SJCRH30 (cell line): ENCODE results near the gene DDX39A. TPM values are rescaled to one million over a fixed set of nuclear protein-coding genes. Genes with fewer than 3 reads are reported as not detected.
"Not testable (repeated sequence)": the region's sequence is repeated elsewhere in the genome, so short reads cannot be mapped to it uniquely, and the experiment has no call there.

ENCODE experiments used
- DNase-seq, 2 experiments: peaks; one replicate each; pipeline ENCODE4 v3.0.0-alpha.2; 2015 to 2020
- H3K27ac ChIP-seq: fragments of 250-450 bp; sonication (Bioruptor Pico); 2 replicates; pipeline ENCODE4 v1.5.1; 2020; ENCODE audit warnings: mild to moderate bottlenecking, moderate library complexity
- H3K27me3 ChIP-seq: fragments of 250-450 bp; sonication (Bioruptor Pico); 2 replicates; pipeline ENCODE4 v1.5.1; 2020; ENCODE audit warnings: mild to moderate bottlenecking, moderate library complexity
- H3K36me3 ChIP-seq: fragments of 250-450 bp; sonication (Bioruptor Pico); 2 replicates; pipeline ENCODE4 v1.5.1; 2020; ENCODE audit warnings: mild to moderate bottlenecking, moderate library complexity
- H3K4me1 ChIP-seq: fragments of 250-450 bp; sonication (Bioruptor Pico); 2 replicates; pipeline ENCODE4 v1.5.1; 2020; ENCODE audit warnings: mild to moderate bottlenecking, moderate library complexity
- H3K4me3 ChIP-seq: fragments of 250-450 bp; sonication (Bioruptor Pico); 2 replicates; pipeline ENCODE4 v1.5.1; 2020; ENCODE audit warnings: mild to moderate bottlenecking, moderate library complexity
- H3K9me3 ChIP-seq: fragments of 250-450 bp; sonication (Bioruptor Pico); replicated peaks from 2 replicates; pipeline ENCODE4 v1.5.1; 2020; ENCODE audit warnings: mild to moderate bottlenecking, moderate library complexity
- total RNA-seq: library from RNA; depleted of rRNA; stranded (reverse); fragments of >200 nt; shearing (Covaris generic); gene quantifications from 2 replicates; pipeline ENCODE4 v1.2.3, GENCODE V29; 2014

Gene DDX39A
- total RNA-seq, 1 experiment from 2014 or later = 188 TPM

DNA sequence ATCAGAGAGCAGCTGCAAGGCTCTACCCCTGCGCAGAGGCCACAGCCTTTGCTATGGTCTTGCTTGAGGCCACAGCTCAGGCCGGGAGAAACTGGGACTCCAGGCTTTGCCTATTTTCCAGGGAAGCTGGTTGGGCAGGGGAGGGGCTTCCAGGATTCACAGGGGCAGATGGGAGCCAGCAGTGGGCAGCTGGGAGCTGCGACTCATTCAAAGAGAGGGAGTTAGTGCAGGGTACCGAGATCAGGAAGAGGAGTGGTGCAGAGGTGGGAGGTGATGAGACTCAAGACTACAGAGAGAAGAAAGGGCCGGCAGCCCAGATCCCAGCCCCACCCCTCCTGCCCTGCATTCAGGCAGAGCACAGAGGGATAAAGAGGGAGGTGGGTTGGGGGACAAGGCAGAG, 25.8 kb downstream of the DDX39A start:
- Histone ChIP-seq H3K9me3 (no peaks in the 10 kb centered on the region), H3K27ac (no peak overlapping the region), H3K4me3 (no peak overlapping the region), H3K4me1 (no peaks in the 10 kb centered on the region), H3K27me3 (no peaks in the 10 kb centered on the region), H3K36me3 (peaks cover 28% of the 10 kb centered on the region)
- no peak for DNase-seq

DNA sequence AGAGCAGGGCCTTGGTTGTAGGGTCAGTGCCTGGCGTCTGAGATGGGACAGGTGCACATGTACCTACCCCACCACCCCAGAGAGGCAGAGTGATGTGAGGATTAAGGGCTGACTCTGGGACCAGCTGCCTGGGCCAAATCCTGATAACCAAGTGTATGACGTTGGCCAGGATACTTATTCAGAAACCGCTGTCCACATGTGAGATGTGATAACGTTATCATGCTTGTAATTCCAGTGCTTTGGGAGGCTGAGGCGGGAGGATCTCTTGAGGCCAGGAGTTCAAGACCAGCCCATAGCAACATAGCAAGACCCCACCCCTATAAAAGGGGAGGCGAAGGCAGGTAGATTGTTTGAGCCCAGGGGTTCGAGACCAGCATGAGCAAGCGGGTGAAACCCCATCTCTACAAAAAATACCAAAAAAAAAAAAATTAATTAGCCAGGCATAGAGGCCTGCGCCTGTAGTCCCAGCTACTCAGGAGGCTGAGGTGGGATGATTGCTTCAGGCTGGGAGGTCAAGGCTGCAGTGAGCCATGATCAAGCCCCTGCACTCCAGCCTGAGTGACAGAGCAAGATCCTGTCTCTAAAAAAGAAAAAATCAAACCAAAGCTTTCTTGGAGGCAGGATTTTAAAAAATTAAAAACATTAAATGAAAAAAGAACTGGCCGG, 27.9 kb downstream of the DDX39A start:
- Histone ChIP-seq H3K27ac (no peak overlapping the region), H3K36me3 (peaks cover 23% of the 10 kb centered on the region), H3K27me3 (no peaks in the 10 kb centered on the region), H3K4me1 (no peaks in the 10 kb centered on the region), H3K9me3 (no peaks in the 10 kb centered on the region), H3K4me3 (no peak overlapping the region)
- no peak for DNase-seq

DNA sequence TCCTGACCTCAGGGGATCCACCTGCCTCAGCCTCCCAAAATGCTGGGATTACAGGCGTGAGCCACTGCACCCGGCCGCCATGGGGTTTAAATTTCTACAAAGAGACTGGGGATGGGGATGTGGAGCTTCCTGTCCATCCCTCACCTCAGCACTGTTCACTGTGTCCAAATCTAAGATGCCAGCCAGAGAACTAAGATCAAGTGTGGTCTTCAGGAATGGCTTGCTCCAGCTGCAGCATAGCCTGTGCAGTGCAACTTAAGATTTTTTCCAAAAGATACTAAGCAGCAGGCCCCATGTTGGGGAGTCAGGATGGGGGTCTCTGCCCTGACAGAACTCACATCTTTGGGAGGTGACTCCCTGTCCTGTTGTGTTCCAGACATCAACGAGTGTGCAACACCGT, 28.6 kb downstream of the DDX39A start:
- H3K27me3 ChIP-seq = no peaks in the 10 kb centered on the region
- H3K27ac ChIP-seq = no peak overlapping the region
- DNase-seq = no peak
- peaks cover 21% of the 10 kb centered on the region for H3K36me3 ChIP-seq
- H3K4me3 ChIP-seq = no peak overlapping the region
- no peaks in the 10 kb centered on the region for H3K4me1 ChIP-seq
- no peaks in the 10 kb centered on the region for H3K9me3 ChIP-seq

DNA sequence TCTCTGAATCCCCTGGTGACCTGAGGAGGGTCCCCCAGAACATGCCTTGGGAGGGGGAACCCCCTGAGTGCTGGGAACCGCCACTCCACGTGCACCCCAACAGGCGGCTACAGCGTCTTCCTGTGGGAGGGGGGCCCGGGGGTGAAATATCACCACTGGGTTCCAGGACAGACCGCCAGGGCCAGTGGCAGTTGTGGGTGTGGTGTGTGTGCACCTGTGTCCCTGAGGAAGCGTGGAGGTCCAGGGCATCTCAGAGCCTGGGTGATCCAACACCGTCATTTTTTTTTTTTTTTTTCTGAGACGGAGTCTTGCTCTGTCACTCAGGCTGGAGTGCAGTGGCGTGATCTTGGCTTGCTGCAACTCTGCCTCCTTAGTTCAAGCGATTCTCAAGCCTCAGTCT, 33.6 kb downstream of the DDX39A start:
- Histone ChIP-seq H3K27me3 (no peaks in the 10 kb centered on the region), H3K9me3 (no peaks in the 10 kb centered on the region), H3K36me3 (no peaks in the 10 kb centered on the region), H3K27ac (no peak overlapping the region), H3K4me3 (no peak overlapping the region), H3K4me1 (peaks cover 8% of the 10 kb centered on the region)
- DNase-seq = no peak

DNA sequence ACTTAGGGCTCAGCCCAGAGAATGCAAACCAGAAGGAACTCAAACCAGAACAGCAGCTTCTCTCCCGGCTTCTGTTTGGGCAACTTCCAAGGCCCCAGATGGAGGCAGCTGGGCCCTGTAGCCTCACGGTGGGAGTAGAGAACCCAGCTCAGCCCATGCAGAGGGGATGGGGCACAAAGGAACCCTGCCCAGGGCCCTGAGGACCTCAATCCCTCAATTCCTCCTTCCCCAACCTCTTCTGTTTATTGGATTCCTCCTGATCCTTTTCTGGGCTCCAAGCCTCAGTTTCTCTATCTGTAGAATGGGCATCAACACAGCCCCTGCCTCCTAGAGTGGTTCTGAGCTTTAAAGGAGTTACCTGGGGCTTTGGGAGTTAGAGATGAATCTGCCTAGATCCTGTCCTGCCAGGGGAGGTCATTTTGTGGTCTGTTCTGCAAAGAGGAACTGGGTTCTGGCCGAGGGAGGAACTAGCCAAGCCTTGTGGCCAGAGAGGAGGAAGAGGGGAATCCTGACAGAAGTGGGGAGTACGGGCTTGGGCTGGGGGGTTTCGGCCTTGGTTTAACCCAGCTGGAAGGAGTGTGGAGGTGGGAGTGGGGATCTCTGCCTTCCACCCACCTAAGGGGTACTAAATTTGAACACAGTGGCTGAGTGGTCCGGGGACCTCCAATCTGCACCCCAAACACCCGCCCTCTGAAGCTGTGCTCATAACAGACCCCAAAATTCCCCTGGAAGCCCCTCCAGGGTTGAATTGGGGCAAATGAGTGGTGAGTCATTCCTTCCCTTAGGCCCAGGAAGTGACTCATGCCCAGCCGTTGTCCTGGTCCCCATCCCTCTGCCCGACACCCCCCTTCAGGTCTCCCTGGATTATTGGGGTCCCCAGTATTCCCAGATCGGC, 35.2 kb downstream of the DDX39A start:
- Histone ChIP-seq H3K9me3 (no peaks in the 10 kb centered on the region), H3K4me3 (no peak overlapping the region), H3K27ac (peak overlapping the region; percentile 8), H3K4me1 (peaks cover 8% of the 10 kb centered on the region), H3K36me3 (no peaks in the 10 kb centered on the region), H3K27me3 (no peaks in the 10 kb centered on the region)
- DNase-seq = peak in 1 of 2 experiments; percentile 54

DNA sequence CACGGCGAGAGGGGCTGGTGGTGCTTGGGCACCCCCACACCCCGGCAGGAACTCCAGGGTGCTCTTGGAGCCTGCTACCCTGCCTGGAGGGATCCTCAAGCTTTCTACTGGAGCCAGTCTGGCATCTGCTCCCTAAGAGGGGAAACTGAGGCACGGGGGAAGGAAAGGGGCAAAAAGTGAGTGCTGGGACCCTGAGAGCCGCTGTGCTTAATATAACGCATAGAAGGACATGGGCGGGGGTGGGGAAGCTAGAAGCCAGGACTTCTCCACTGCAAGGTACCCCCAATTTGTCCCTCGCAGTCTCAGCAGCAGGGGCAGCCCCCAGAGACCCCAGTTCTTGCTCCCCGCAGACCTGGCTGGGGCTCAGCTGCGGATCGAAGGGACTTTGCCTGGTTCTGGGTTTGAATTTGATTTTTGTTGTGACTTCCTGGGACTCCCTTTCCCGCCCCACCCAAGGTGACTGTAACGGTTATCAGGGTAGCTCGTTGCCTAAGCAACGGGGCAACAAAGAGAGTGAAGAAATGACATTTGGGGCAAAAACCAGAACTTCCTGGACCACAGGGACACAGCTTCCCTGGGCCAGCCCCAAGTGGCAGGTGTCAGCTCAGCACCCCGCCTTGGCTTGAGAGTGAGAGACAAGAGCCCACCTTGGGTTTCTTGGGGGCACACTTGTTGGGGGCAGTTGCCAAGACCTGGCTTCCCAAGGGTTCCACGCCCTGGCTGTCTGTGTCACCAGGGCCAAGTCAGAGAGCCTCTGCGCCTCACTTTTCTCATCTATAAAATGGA, 37.3 kb downstream of the DDX39A start:
- H3K4me1 ChIP-seq = peaks cover 8% of the 10 kb centered on the region
- H3K27me3 ChIP-seq = no peaks in the 10 kb centered on the region
- H3K9me3 ChIP-seq = no peaks in the 10 kb centered on the region
- DNase-seq = peak; percentile 38 to 44
- H3K36me3 ChIP-seq = no peaks in the 10 kb centered on the region
- peak overlapping the region; percentile 45 for H3K27ac ChIP-seq
- H3K4me3 ChIP-seq = peak overlapping the region; percentile 71

DNA sequence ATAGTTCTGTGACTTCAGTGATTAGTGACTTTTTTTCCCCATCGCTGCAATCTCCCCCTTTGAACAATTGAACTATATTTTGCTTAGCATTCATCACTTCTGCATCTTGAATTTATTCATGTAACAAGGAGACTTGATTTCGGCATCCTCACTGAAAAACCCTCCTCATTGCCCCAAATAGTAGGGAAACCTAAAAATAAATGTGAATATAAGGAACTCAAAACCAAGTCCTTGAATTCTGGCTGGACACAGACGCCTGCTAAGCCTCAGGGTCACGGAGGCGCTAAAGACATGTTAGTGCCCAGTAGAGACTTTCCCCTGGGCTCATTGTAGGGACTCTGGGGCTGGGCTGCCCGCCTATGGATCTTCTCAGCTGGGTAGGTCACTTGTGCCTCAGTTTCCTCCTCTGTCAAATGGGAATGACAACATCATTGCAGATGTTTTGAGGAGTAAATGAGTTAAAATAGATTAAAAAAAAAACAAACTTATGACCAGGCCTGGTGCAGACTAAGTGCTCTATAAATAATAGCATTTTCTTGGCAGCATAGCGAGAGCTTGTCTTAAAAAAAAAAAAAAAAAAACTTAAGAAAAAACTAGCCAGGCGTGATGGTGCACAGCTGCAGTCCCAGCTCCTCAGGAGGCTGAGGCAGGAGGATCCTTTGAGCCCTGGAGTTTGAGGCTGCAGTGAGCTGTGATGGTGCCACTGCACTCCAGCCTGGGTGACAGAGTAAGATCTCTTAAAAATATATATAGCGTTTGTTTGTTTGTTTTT, 39.7 kb downstream of the DDX39A start:
- Histone ChIP-seq H3K4me3 (no peak overlapping the region), H3K9me3 (no peaks in the 10 kb centered on the region), H3K36me3 (no peaks in the 10 kb centered on the region), H3K27ac (no peak overlapping the region), H3K4me1 (peaks cover 15% of the 10 kb centered on the region), H3K27me3 (no peaks in the 10 kb centered on the region)
- DNase-seq = no peak

DNA sequence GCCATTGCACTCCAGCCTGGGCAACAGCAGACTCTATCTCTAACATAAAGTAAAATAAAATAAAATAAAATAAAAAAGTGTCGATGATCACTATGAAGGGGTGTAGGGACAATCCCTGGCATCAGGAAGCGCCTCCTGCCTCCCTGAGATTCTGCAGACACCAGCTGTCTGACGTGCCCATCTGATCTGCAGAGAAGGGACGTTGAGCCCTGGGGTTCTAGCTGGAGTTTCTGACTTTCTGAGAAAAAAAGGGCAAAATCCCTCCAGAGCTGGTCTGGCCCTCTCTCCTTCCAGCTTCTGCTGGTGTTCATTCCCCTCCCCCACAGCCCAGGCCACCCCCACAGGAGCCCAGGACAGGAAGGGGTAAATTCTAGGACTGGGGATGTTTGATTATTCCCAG, 40.3 kb downstream of the DDX39A start:
- Histone ChIP-seq H3K27me3 (no peaks in the 10 kb centered on the region), H3K36me3 (no peaks in the 10 kb centered on the region), H3K9me3 (no peaks in the 10 kb centered on the region), H3K27ac (no peak overlapping the region), H3K4me1 (peaks cover 10% of the 10 kb centered on the region), H3K4me3 (no peak overlapping the region)
- no peak for DNase-seq

DNA sequence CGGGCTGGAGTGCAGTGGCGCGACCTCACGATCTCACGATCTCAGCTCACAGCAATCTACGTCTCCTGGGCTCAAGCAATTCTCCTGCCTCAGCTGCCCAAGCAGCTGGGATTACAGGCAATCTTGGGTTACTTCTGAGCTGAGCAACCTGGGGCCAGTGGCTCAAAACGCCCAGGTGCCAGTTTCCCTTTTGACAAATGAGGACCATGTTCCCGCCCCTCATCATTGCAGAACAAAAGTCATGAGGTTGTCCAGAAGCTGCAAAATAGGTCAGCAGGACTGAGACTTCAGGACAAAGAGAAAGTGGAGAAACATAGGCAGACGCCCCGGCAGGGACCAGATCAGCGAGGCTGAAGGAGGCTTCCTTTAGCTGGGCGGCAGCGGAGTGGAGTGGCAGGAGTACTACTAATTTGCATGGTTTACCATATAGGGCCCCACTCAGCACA, 41.2 kb downstream of the DDX39A start:
- Histone ChIP-seq H3K36me3 (no peaks in the 10 kb centered on the region), H3K4me1 (peaks cover 10% of the 10 kb centered on the region), H3K27ac (no peak overlapping the region), H3K9me3 (no peaks in the 10 kb centered on the region), H3K4me3 (no peak overlapping the region), H3K27me3 (no peaks in the 10 kb centered on the region)
- peak in 1 of 2 experiments; percentile 39 for DNase-seq

DNA sequence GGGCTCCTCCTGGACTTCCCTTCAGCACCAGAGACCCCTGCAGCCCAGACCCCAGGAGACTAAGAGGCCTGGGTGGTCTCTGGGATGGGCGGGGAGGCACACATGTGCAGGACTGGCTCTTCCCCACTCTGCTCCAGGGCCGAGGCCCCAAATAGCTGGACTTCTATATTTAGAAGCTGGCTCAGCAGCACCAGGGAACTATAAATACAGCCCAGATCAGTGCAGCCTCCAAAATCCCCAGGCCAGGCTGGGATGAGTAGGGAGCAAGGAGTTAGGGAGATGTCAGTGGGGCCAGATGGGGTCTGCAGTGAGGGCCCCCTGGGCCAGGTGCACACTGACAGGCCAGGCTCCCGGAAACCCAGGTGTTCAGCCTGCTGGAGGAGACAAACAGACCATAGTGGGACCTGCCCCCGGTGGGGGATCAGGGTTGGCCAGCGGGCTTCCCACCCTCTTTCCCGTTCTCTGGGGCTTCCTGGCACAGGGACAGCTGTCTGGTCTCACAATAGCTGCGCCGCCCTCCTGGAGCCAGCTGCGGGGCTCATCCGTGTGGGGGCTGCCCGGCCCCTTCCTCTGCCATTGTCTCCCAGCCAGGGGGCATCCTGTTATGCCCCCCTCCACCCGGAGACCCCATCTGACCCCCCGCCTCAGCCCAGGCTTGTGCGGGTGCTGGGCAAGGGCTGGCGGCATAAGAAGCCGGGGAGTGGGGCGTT, 43.4 kb downstream of the DDX39A start:
- Histone ChIP-seq H3K4me1 (peaks cover 10% of the 10 kb centered on the region), H3K36me3 (no peaks in the 10 kb centered on the region), H3K9me3 (no peaks in the 10 kb centered on the region), H3K4me3 (peak overlapping the region; percentile 21), H3K27ac (peak overlapping the region; percentile 42), H3K27me3 (no peaks in the 10 kb centered on the region; the same call in 1 of the 2 replicates)
- peak; percentile 74 to 76 for DNase-seq

DNA sequence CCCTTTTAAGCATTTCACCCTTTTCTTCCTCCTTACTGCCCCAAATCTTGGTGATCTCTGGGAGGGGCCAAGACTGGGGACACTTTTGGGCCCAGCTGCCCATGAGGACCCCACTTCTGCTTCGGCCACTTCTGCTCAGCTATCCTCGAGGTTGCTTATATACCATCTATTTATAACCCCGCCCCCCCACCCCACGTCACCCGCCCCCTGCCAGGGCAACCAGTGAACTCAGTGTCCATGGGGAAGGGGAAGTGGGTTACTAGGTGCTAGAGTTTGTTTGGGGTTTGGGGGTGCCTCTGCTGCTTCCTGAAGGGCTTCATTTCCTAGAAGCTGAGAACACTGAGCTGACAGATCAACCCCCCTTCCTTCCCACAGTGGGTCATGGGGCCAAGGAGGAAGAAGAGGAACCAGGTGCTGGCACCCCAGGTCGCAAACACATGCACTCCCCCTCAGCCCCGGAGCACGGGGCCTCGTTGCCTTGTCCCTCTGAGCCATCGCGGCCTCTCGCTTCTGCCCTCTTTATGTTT, 44.0 kb downstream of the DDX39A start:
- DNase-seq = no peak
- Histone ChIP-seq H3K27me3 (no peaks in the 10 kb centered on the region; the same call in 1 of the 2 replicates), H3K4me1 (peaks cover 10% of the 10 kb centered on the region), H3K4me3 (peak overlapping the region; percentile 21), H3K27ac (peak overlapping the region; percentile 42), H3K36me3 (no peaks in the 10 kb centered on the region), H3K9me3 (no peaks in the 10 kb centered on the region)

DNA sequence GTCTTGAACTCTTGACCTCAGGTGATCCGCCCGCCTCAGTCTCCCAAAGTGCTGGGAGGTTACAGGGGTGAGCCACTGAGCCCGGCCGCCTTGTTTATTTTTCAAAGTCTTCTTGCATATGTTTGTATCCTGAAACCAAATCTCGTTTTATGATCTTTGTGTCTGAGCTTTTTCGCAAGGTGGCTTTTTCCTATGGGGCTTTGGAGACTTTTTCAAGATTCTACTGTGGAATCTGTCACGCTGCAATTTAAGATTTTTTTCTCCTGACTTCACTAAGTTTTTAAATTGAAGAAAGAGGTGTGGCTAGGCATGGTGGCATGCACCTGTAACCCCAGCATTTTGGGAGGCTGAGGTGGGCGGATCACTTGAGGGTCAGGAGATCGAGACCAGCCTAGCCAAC, 44.8 kb downstream of the DDX39A start:
- H3K27ac ChIP-seq, H3K27me3 ChIP-seq, H3K4me3 ChIP-seq, H3K9me3 ChIP-seq, H3K36me3 ChIP-seq, DNase-seq: not testable (repeated sequence)
- peaks cover 14% of the 10 kb centered on the region for H3K4me1 ChIP-seq

DNA sequence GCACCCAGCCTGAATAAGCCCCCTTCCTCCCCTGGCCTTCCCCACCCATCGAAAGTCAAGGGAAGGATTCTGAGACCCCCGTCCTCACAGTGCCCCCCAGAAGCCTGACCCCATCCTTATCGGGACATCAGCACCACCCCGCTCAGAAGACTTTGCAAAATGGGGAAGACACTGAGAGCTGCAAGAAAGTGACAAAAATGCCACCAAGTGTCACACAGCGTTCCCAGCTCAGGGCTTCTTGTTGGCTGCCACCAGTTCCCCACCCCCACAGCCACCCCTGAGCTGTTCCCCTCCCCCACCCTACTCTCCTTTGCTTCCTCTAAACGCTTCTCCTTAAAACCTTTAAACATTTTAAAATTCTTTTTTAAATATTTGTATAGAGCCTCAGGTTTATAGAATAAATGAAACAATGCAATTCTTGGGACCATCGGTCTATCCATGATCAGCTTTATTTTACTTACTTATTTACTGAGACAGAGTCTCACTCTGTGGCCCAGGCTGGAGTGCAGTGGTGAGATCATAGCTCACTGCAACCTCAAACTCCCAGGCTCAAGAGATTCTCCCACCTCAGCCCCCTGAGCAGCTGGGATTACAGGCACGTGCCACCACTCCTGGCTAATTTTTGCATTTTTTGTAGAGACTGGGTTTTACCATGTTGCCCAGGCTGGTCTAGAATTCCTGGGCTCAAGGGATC, 46.6 kb downstream of the DDX39A start:
- peaks cover 14% of the 10 kb centered on the region for H3K4me1 ChIP-seq
- not testable (repeated sequence) for H3K27me3 ChIP-seq, H3K27ac ChIP-seq, H3K9me3 ChIP-seq, DNase-seq, H3K36me3 ChIP-seq, H3K4me3 ChIP-seq
